PC-3 (cell line): ENCODE measurements around the gene SLC22A3.

Experiments
- CTCF ChIP-seq: fragments of 300-600 bp; sonication (generic); conservative IDR thresholded peaks from 2 replicates; pipeline ENCODE4 v1.5.1; 2017; ENCODE audit warnings: antibody characterized with exemption, low read depth, mild to moderate bottlenecking, low read length
- EZH2 ChIP-seq: fragments of 300-600 bp; sonication (generic); IDR thresholded peaks from one replicate; pipeline ENCODE4 v1.6.1; 2017; ENCODE audit warnings: antibody characterized with exemption, mild to moderate bottlenecking, low read length; ENCODE audit not compliant: unreplicated experiment
- EZH2phosphoT487 ChIP-seq: fragments of 300-600 bp; sonication (generic); IDR thresholded peaks from 2 replicates; pipeline ENCODE4 v1.6.1; 2018; ENCODE audit warnings: mild to moderate bottlenecking, antibody characterized with exemption, low read length, borderline replicate concordance

- TF ChIP-seq EZH2, result no peak
- TF ChIP-seq CTCF, result no peak
- no peak for TF ChIP-seq EZH2phosphoT487
Observed at GRCh38 chr6:160376445-160376844, 28.3 kb downstream of the SLC22A3 start.
